ENCODE data around the gene ATL2.

Gene ATL2

DNA sequence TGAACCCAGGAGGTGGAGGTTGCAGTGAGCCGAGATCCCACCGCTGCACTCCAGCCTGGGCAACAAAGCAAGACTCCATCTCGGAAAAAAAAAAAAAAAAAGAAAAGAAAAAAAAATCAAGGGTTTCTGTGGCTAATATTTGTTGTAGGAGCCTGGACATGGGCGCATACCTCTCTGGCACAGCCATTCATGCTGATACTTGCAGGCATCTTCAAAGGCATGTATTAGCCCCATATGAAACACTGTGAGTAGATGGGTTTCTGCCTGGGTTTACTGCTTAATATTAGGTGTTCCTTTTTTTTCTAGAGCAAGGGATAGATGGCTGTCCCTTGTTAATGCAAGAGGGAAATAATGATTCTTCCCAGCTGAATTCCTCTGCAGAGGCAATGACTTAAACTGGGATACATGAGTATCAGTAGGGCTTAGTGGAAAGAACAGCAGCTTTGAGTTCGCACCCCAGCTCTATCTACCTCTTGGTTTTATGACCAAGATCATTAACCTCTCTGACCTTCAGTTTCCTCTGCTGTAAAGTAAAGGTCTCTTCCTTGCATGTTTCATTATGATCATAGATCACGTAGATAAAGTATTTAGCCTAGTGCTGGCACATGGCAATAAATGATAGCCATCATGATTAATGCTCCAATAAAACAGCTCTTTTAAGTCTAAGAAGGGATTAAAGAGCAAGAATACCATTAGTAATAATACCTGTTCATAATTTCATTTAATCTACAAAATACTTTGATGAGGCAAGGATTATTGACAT is 4.5 kb upstream of the ATL2 start:
- Histone ChIP-seq H3K4me3 (no peak overlapping the region), H3K36me3 (ENCODE audit: insufficient read depth, low read length) (no peaks in the 10 kb centered on the region), H3K9ac (ENCODE audit: insufficient read length) (no peak overlapping the region), H3K9me3 (ENCODE audit: low read depth, low read length) (no peaks in the 10 kb centered on the region), H3K27ac (no peak overlapping the region)
- TF ChIP-seq FOXP2 (optimal IDR thresholded peaks at IDR 0.05; ENCODE audit: control extremely low read depth, extremely low read length, insufficient read depth), result no peak
- TF ChIP-seq POLR2AphosphoS5 (IDR thresholded peaks at IDR 0.05; ENCODE audit: borderline replicate concordance, low read depth, low read length), result no peak
- TF ChIP-seq EZH2 (IDR thresholded peaks at IDR 0.05), result no peak
- DNase-seq (ENCODE audit: low read depth, low spot score), result no peak

DNA sequence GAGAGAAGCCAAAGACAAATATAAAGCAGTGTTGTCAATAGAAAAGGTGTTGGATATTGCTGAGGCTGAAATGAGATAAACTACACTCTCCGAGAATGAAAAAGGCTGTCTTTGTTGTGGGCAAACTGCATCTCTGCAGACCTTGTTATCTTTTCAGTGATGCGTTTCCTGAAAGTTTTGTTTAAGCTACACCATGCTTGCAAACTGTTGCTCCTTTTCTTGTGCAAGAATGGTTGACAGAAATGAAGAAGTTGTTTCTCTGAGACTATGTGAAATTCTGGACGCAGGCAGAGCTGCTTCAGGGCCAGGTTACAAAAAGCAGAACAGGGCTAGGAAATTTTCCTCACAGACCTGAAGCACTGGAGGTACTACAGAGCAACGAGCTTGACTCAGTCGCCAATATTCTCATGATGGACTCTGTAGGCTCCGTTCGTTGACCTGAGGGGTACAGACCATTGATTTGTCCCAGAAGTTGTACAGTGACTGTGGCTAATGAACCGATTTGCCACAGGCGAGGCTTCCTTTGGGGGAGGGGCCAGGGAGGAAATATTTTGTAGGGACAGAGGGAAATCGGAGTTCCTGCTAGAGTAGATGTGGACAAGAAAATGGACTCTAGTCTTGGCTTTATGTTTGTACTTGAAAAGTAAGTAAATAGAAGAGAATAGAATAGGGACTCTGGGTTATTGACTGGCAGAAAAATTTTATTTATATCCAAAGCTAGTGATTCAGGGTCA is 3.5 kb upstream of the ATL2 start:
- DNase-seq (ENCODE audit: low read depth, low spot score), result no peak
- TF ChIP-seq FOXP2 (optimal IDR thresholded peaks at IDR 0.05; ENCODE audit: control extremely low read depth, extremely low read length, insufficient read depth) (no peak), POLR2AphosphoS5 (IDR thresholded peaks at IDR 0.05; ENCODE audit: borderline replicate concordance, low read depth, low read length) (no peak), EZH2 (IDR thresholded peaks at IDR 0.05) (no peak)
- no peak overlapping the region for H3K4me3 ChIP-seq

DNA sequence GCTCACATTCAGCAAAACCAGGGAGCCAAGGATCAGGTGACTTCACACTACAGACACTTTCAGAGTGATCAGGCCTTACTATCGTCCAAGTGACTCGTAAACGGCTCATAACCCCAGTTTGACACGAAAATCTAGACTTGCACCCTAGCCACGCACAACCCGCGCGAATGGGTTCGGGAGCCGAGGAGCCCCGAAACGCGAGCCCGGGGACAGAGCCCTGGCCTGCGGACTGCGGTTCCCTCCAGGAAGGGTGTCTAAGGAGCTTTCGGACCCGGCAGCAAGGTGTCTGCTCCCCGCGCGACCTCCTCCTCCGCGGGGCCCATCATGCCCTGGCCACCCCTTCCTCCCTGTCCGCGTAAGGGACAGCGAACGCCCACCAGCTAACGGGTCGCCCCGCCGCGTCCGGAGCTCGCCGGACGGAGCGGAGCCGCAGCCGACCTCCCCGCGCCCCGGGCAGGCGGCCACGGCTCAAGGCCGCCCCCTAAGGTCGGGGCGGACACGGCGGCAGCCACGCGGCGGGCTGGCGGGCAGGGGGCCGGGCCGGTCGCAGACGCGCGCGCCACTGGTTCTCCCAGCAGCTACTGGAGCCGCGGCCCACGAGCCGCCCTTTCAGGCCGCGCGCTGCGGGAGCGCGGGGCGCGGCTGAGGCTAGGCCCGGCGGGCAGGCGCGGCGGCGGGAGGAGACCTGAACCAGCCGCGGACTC is 575 bp downstream of the ATL2 start:
- H3K9me3 ChIP-seq (ENCODE audit: low read depth, low read length), result no peaks in the 10 kb centered on the region
- DNase-seq (ENCODE audit: low read depth, low spot score), result no peak
- peak overlapping the region; percentile 89 for H3K9ac ChIP-seq (ENCODE audit: insufficient read length)
- peak overlapping the region; percentile 89 for H3K4me3 ChIP-seq
- peaks cover 3% of the 10 kb centered on the region; the same call in 1 of the 2 replicates for H3K36me3 ChIP-seq (ENCODE audit: insufficient read depth, low read length)
- peak overlapping the region; percentile 69; the same call in 1 of the 2 replicates for H3K27ac ChIP-seq
- no peak for TF ChIP-seq EZH2 (IDR thresholded peaks at IDR 0.05)
- no peak for TF ChIP-seq FOXP2 (optimal IDR thresholded peaks at IDR 0.05; ENCODE audit: control extremely low read depth, extremely low read length, insufficient read depth)
- TF ChIP-seq POLR2AphosphoS5 (IDR thresholded peaks at IDR 0.05; ENCODE audit: borderline replicate concordance, low read depth, low read length), result no peak

More for the DNA sequence above, 3.5 kb upstream of the ATL2 start:
- no peak overlapping the region for H3K27ac ChIP-seq
- H3K9me3 ChIP-seq (ENCODE audit: low read depth, low read length), result no peaks in the 10 kb centered on the region
- H3K9ac ChIP-seq (ENCODE audit: insufficient read length), result no peak overlapping the region
- no peaks in the 10 kb centered on the region for H3K36me3 ChIP-seq (ENCODE audit: insufficient read depth, low read length)

DNA sequence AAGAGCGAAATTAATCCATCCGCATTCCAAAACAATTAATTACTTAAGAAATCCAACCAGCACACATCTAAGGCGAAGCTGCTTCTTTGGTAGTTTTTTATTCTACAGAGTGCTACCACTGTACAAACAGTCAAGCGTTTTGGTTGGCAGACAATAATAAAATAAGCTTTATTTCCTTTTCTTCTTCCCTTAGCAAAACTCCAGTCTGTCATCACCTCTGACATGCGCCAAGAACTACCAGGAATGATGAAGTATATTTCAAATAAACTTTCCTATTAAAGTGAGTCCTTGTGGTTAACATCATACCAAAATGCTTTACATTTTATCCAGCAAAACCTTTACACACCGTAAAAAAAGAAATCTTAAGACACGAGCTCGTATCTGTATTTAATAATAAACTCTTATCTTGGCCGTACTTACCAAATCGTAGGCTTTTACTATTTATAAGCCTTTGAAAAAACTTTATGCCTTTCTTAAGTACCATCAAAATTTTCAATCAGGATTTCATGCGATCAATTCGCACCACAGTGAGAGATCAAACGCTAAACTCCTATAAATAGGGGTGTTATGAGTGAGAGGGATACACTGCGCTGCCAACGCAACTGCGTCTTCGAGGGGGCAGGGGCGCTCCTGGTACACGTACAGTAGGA is 1.3 kb downstream of the ATL2 start:
- Histone ChIP-seq H3K27ac (no peak overlapping the region), H3K36me3 (ENCODE audit: insufficient read depth, low read length) (peaks cover 3% of the 10 kb centered on the region; the same call in 1 of the 2 replicates), H3K9ac (ENCODE audit: insufficient read length) (peak overlapping the region; percentile 89), H3K4me3 (peak overlapping the region; percentile 89), H3K9me3 (ENCODE audit: low read depth, low read length) (no peaks in the 10 kb centered on the region)
- TF ChIP-seq POLR2AphosphoS5 (IDR thresholded peaks at IDR 0.05; ENCODE audit: borderline replicate concordance, low read depth, low read length) (no peak), EZH2 (IDR thresholded peaks at IDR 0.05) (no peak), FOXP2 (optimal IDR thresholded peaks at IDR 0.05; ENCODE audit: control extremely low read depth, extremely low read length, insufficient read depth) (no peak)
- no peak for DNase-seq (ENCODE audit: low read depth, low spot score)

DNA sequence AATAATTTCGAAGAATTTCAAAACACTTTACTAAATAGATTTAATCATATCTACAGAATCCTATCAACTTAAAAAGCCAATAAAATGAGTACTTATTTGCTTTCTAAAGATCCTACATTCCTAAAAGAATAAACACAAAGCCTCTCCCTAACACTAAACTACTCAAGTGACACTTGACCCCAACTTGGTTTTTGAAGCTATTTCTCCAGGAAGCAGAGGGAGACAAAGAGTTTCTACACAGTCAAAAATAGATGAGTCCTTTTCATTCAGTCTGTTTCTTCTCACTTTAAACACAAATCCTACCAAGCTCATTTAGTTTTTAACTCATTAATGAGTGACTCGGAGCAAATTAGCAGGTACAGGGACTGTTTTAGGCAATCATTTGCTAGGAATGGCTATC is 2.1 kb downstream of the ATL2 start:
- no peak for DNase-seq (ENCODE audit: low read depth, low spot score)
- H3K36me3 ChIP-seq (ENCODE audit: insufficient read depth, low read length), result peaks cover 3% of the 10 kb centered on the region; the same call in 1 of the 2 replicates
- H3K9ac ChIP-seq (ENCODE audit: insufficient read length), result peak overlapping the region; percentile 89
- H3K4me3 ChIP-seq, result peak overlapping the region; percentile 89
- no peak overlapping the region for H3K27ac ChIP-seq
- no peaks in the 10 kb centered on the region for H3K9me3 ChIP-seq (ENCODE audit: low read depth, low read length)
- TF ChIP-seq POLR2AphosphoS5 (IDR thresholded peaks at IDR 0.05; ENCODE audit: borderline replicate concordance, low read depth, low read length) (no peak), EZH2 (IDR thresholded peaks at IDR 0.05) (no peak), FOXP2 (optimal IDR thresholded peaks at IDR 0.05; ENCODE audit: control extremely low read depth, extremely low read length, insufficient read depth) (no peak)

DNA sequence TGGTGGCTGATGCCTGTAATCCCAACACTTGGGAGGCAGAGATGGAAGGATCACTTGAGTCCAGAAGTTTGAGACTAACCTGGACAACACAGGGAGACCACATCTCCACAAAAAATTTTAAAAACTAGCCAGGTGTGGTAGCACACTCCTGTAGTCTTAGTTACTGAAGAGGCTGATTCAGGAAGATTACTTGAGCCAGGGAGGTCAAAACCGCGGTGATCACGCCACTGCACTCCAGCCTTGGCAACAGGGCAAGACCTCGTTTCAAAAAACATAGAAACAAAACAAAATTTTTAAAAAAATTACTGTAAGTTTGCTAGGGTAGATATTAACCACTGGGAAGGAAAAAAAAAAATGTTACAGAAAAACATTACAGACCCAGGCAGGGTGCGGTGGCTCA is 5.8 kb downstream of the ATL2 start:
- no peaks in the 10 kb centered on the region for H3K9me3 ChIP-seq (ENCODE audit: low read depth, low read length)
- no peak overlapping the region for H3K27ac ChIP-seq
- peaks cover 3% of the 10 kb centered on the region; the same call in 1 of the 2 replicates for H3K36me3 ChIP-seq (ENCODE audit: insufficient read depth, low read length)
- H3K4me3 ChIP-seq, result no peak overlapping the region
- TF ChIP-seq POLR2AphosphoS5 (IDR thresholded peaks at IDR 0.05; ENCODE audit: borderline replicate concordance, low read depth, low read length) (no peak), FOXP2 (optimal IDR thresholded peaks at IDR 0.05; ENCODE audit: control extremely low read depth, extremely low read length, insufficient read depth) (no peak), EZH2 (IDR thresholded peaks at IDR 0.05) (no peak)
- no peak for DNase-seq (ENCODE audit: low read depth, low spot score)
- no peak overlapping the region for H3K9ac ChIP-seq (ENCODE audit: insufficient read length)

DNA sequence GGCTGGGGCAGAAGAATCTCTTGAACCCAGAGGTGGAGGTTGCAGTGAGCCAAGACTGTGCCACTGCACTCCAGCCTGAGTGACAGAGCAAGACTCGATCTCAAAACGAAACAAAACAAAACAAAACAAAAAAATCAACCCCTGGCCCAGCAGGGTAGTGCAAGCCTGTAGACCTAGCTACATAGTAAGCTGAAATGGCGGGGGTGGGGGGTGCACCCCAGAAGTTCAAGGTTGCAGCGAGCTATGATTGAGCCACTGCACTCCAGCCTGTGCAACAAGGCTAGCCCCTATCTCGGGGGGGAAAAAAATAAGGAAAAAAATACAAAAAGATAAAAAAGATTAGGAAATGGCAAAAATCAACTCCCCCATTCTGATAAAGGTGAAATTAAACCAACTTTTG is 6.4 kb downstream of the ATL2 start:
- no peak for TF ChIP-seq EZH2 (IDR thresholded peaks at IDR 0.05)
- no peak for TF ChIP-seq FOXP2 (optimal IDR thresholded peaks at IDR 0.05; ENCODE audit: control extremely low read depth, extremely low read length, insufficient read depth)
- TF ChIP-seq POLR2AphosphoS5 (IDR thresholded peaks at IDR 0.05; ENCODE audit: borderline replicate concordance, low read depth, low read length), result no peak

More for the DNA sequence above, 6.4 kb downstream of the ATL2 start:
- Histone ChIP-seq H3K9ac (ENCODE audit: insufficient read length) (no peak overlapping the region), H3K4me3 (no peak overlapping the region), H3K9me3 (ENCODE audit: low read depth, low read length) (no peaks in the 10 kb centered on the region), H3K36me3 (ENCODE audit: insufficient read depth, low read length) (peaks cover 3% of the 10 kb centered on the region; the same call in 1 of the 2 replicates), H3K27ac (no peak overlapping the region)
- no peak for DNase-seq (ENCODE audit: low read depth, low spot score)
